NCI-H82 treated with DMSO at 0.1 percent for 48 hours (cell line): ENCODE measurements around the gene DDX11.
"Not testable (repeated sequence)": the region's sequence is repeated elsewhere in the genome, so short reads cannot be mapped to it uniquely, and the experiment has no call there.

ENCODE experiments used
- DNase-seq: peaks from one replicate; lab custom pipeline; 2025; ENCODE audit not compliant: unreplicated experiment; lab: John Stamatoyannopoulos, UW

DDX11 gene

GRCh38 chr12:31066196-31066595, 7.5 kb upstream of the DDX11 start:
- not testable (repeated sequence) for DNase-seq

GRCh38 chr12:31067656-31068055, 6.0 kb upstream of the DDX11 start:
- peak; percentile 97 for DNase-seq

- DNase-seq: not testable (repeated sequence)
These were observed 2.5 kb upstream of the DDX11 start for GRCh38 chr12:31070971-31071740.

GRCh38 chr12:31072962-31073361, 698 bp upstream of the DDX11 start:
- not testable (repeated sequence) for DNase-seq

GRCh38 chr12:31074333-31074874, 744 bp downstream of the DDX11 start:
- DNase-seq: peak; percentile 2

- DNase-seq: not testable (repeated sequence)
These were observed 2.5 kb downstream of the DDX11 start for GRCh38 chr12:31076150-31076549.

- DNase-seq: not testable (repeated sequence)
These were observed 3.4 kb downstream of the DDX11 start for GRCh38 chr12:31077095-31077494.

- DNase-seq: not testable (repeated sequence)
These were observed 4.3 kb downstream of the DDX11 start for GRCh38 chr12:31077998-31078397.

GRCh38 chr12:31079421-31079820, 5.8 kb downstream of the DDX11 start:
- DNase-seq: not testable (repeated sequence)

- not testable (repeated sequence) for DNase-seq
These were observed 6.6 kb downstream of the DDX11 start for GRCh38 chr12:31080221-31080620.

- DNase-seq: not testable (repeated sequence)
These were observed 7.6 kb downstream of the DDX11 start for GRCh38 chr12:31081274-31081673.

GRCh38 chr12:31084241-31084640, 10.6 kb downstream of the DDX11 start:
- DNase-seq: not testable (repeated sequence)

- DNase-seq: not testable (repeated sequence)
These were observed 12.4 kb downstream of the DDX11 start for GRCh38 chr12:31086032-31086431.

GRCh38 chr12:31087486-31087885, 13.8 kb downstream of the DDX11 start:
- not testable (repeated sequence) for DNase-seq

- DNase-seq: not testable (repeated sequence)
These were observed 14.3 kb downstream of the DDX11 start for GRCh38 chr12:31087956-31088355.

- no peak for DNase-seq
These were observed 15.4 kb downstream of the DDX11 start for GRCh38 chr12:31089072-31089471.

GRCh38 chr12:31091629-31092028, 18.0 kb downstream of the DDX11 start:
- DNase-seq: not testable (repeated sequence)

GRCh38 chr12:31092718-31093117, 19.1 kb downstream of the DDX11 start:
- DNase-seq: not testable (repeated sequence)

- DNase-seq: not testable (repeated sequence)
These were observed 21.6 kb downstream of the DDX11 start for GRCh38 chr12:31095080-31095860.

GRCh38 chr12:31096251-31097065, 22.8 kb downstream of the DDX11 start:
- not testable (repeated sequence) for DNase-seq

- not testable (repeated sequence) for DNase-seq
These were observed 24.2 kb downstream of the DDX11 start for GRCh38 chr12:31097819-31098218.
